ENCODE results near the gene CLMN. TPM values are rescaled to one million over a fixed set of nuclear protein-coding genes. Genes with fewer than 3 reads are reported as not detected.

CLMN gene
- total RNA-seq, 1 donor = 1.1 TPM

DNA sequence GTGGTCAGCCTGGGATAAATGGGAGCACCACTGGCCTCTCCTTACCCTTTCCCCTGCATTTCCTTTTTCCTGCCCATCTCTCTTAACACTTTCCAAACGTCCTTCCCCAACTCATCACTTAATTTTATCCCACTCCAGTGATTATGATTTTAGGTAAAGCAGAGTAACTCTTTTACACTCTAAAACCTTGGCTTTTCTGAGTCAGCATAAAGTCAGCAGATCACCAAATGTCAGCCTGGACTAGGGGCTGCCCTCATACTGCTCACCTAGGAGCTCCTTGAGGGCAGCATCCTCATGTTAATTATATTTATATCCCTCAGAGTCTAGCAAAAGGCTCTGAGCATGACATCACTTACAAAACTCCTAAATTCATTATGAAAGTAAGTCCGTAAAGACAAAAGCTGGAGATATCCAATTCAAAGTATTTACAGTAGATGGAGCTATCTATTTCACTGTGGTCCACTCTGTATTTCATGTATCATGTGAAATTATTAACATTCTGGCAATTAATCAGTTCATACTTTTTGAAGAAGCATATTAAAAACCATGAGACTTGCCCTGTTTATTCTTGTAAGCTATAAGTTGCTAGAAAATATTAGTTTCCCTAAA is 145.4 kb downstream of the CLMN start:
- Histone ChIP-seq H3K4me3 (ENCODE audit: insufficient read depth, low read length) (no peak overlapping the region), H2AFZ (ENCODE audit: low read length) (no peak overlapping the region), H4K20me1 (ENCODE audit: insufficient read depth, low read length) (no peaks in the 10 kb centered on the region), H3K36me3 (ENCODE audit: insufficient read depth, low read length) (no peaks in the 10 kb centered on the region), H3K27ac (ENCODE audit: low read depth, low read length) (no peak overlapping the region), H3K27me3 (ENCODE audit: insufficient read depth, low read length) (peaks cover 3% of the 10 kb centered on the region), H3K9me3 (ENCODE audit: low read depth, low read length) (no peaks in the 10 kb centered on the region), H3K4me2 (ENCODE audit: insufficient read depth, low read length) (peak overlapping the region; percentile 36), H3K4me1 (ENCODE audit: insufficient read depth, low read length) (no peaks in the 10 kb centered on the region), H3K79me2 (ENCODE audit: insufficient read depth, low read length) (no peaks in the 10 kb centered on the region)
- no peak for DNase-seq (ENCODE audit: insufficient read length, low spot score, missing footprints)
- TF ChIP-seq, protein P1, sequence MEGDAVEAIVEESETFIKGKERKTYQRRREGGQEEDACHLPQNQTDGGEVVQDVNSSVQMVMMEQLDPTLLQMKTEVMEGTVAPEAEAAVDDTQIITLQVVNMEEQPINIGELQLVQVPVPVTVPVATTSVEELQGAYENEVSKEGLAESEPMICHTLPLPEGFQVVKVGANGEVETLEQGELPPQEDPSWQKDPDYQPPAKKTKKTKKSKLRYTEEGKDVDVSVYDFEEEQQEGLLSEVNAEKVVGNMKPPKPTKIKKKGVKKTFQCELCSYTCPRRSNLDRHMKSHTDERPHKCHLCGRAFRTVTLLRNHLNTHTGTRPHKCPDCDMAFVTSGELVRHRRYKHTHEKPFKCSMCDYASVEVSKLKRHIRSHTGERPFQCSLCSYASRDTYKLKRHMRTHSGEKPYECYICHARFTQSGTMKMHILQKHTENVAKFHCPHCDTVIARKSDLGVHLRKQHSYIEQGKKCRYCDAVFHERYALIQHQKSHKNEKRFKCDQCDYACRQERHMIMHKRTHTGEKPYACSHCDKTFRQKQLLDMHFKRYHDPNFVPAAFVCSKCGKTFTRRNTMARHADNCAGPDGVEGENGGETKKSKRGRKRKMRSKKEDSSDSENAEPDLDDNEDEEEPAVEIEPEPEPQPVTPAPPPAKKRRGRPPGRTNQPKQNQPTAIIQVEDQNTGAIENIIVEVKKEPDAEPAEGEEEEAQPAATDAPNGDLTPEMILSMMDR (IDR thresholded peaks at IDR 0.05; ENCODE audit: extremely low read depth, low read depth, low read length) = peak; percentile 36

DNA sequence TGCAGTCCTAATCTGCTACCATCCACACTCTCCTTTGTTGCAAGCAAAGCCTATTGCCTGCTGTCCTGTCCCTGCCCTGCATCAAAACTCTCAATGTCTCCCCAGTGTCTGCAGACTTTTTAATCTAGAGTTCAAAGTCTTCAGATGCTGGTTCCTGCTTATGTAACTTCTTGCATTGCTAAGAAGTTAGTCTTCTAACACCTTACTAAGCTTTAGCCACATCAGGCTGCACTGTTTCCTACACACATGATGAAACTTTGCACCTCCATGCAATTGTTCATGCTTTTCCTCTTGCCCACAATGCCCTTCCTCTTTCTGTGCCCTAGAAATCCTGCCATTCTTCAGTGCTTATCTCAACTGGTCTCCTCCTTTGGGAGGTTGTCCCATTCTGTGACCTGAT is 146.2 kb downstream of the CLMN start:
- no peaks in the 10 kb centered on the region for H3K36me3 ChIP-seq (ENCODE audit: insufficient read depth, low read length)
- no peaks in the 10 kb centered on the region for H3K9me3 ChIP-seq (ENCODE audit: low read depth, low read length)
- H2AFZ ChIP-seq (ENCODE audit: low read length) = no peak overlapping the region

DNA sequence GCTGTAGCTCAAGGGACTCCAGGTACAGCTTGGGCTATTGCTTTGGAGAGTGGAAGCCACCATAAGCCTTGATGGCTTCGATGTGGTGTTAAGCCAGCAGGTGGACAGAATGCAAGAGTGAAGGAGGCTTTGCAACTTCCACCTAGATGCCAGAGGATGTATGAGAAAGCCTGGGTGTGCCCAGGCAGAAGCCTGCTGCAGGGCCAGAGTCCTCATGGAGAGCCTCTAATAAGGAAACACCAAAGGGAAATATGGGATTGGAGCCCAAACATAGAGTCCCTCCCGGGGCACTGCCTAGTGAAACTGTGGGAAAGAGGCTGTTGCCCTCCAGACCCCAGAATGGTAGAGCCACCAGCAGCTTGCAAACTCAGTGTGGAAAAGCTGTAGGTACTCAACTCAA is 152.5 kb downstream of the CLMN start:
- Histone ChIP-seq H3K79me2 (ENCODE audit: insufficient read depth, low read length) (no peaks in the 10 kb centered on the region), H3K27me3 (ENCODE audit: insufficient read depth, low read length) (peaks cover 2% of the 10 kb centered on the region), H3K4me2 (ENCODE audit: insufficient read depth, low read length) (no peak overlapping the region), H3K27ac (ENCODE audit: low read depth, low read length) (no peak overlapping the region), H3K9me3 (ENCODE audit: low read depth, low read length) (no peaks in the 10 kb centered on the region), H3K36me3 (ENCODE audit: insufficient read depth, low read length) (no peaks in the 10 kb centered on the region), H4K20me1 (ENCODE audit: insufficient read depth, low read length) (no peaks in the 10 kb centered on the region), H3K4me3 (ENCODE audit: insufficient read depth, low read length) (no peak overlapping the region), H3K4me1 (ENCODE audit: insufficient read depth, low read length) (no peaks in the 10 kb centered on the region), H2AFZ (ENCODE audit: low read length) (no peak overlapping the region)
- TF ChIP-seq, protein P1 (IDR thresholded peaks at IDR 0.05; ENCODE audit: extremely low read depth, low read depth, low read length) = no peak
- no peak for DNase-seq (ENCODE audit: insufficient read length, low spot score, missing footprints)

More for the DNA sequence above, 146.2 kb downstream of the CLMN start:
- TF ChIP-seq, protein P1 (IDR thresholded peaks at IDR 0.05; ENCODE audit: extremely low read depth, low read depth, low read length) = no peak
- Histone ChIP-seq H3K4me2 (ENCODE audit: insufficient read depth, low read length) (no peak overlapping the region), H3K27ac (ENCODE audit: low read depth, low read length) (no peak overlapping the region), H3K4me1 (ENCODE audit: insufficient read depth, low read length) (no peaks in the 10 kb centered on the region), H3K79me2 (ENCODE audit: insufficient read depth, low read length) (no peaks in the 10 kb centered on the region), H4K20me1 (ENCODE audit: insufficient read depth, low read length) (no peaks in the 10 kb centered on the region), H3K27me3 (ENCODE audit: insufficient read depth, low read length) (peaks cover 3% of the 10 kb centered on the region), H3K4me3 (ENCODE audit: insufficient read depth, low read length) (no peak overlapping the region)
- DNase-seq (ENCODE audit: insufficient read length, low spot score, missing footprints) = no peak

DNA sequence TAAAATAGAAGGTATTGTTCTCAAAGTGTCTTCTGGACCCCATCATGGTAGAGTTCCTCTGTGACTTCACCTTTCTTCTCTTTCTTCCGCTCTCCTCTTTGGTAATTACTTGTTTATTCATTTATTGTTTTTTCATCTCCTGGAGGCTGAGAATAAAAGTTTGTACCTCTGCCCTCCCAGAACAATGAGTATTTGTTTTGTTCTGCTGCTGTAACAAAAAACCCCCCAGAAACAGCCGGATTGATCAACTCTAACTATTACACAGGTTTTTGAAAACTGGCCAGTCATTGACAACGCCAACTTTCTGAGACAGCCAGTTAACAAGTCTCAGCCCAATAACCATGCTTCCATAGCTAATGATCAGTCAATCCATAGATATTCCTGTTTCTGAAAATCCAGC is 154.2 kb downstream of the CLMN start:
- TF ChIP-seq, protein P1 (IDR thresholded peaks at IDR 0.05; ENCODE audit: extremely low read depth, low read depth, low read length) = no peak
- no peak overlapping the region for H3K4me2 ChIP-seq (ENCODE audit: insufficient read depth, low read length)
- H4K20me1 ChIP-seq (ENCODE audit: insufficient read depth, low read length) = no peaks in the 10 kb centered on the region
- H2AFZ ChIP-seq (ENCODE audit: low read length) = no peak overlapping the region
- H3K27ac ChIP-seq (ENCODE audit: low read depth, low read length) = no peak overlapping the region
- no peaks in the 10 kb centered on the region for H3K79me2 ChIP-seq (ENCODE audit: insufficient read depth, low read length)
- DNase-seq (ENCODE audit: insufficient read length, low spot score, missing footprints) = no peak
- no peaks in the 10 kb centered on the region for H3K9me3 ChIP-seq (ENCODE audit: low read depth, low read length)
- no peaks in the 10 kb centered on the region for H3K36me3 ChIP-seq (ENCODE audit: insufficient read depth, low read length)
- no peaks in the 10 kb centered on the region for H3K4me1 ChIP-seq (ENCODE audit: insufficient read depth, low read length)
- H3K4me3 ChIP-seq (ENCODE audit: insufficient read depth, low read length) = no peak overlapping the region
- H3K27me3 ChIP-seq (ENCODE audit: insufficient read depth, low read length) = no peaks in the 10 kb centered on the region
